Common myeloid progenitor, CD34-positive (primary cell): ENCODE data around the gene MAPK6.

Source experiments
- CTCF ChIA-PET: fragments of 350-600 bp; sonication (Branson Sonifier 250); formaldehyde crosslinking; loops from one replicate; lab custom pipeline; 2021; ENCODE audit warnings: antibody characterized with exemption; lab: Charles Lee
- POLR2A ChIA-PET: fragments of 350-600 bp; sonication (Branson Sonifier 250); formaldehyde crosslinking; loops from one replicate; lab custom pipeline; 2021; ENCODE audit warnings: antibody characterized with exemption; lab: Charles Lee
- DNase-seq, 3 donors: peaks; one replicate each; pipeline versions ENCODE4 v3.0.0 to v3.0.0-alpha.2; 2013
- H3K27ac ChIP-seq, 2 experiments: 1 replicate in 1 of 2; 2 replicates in 1 of 2; pipeline ENCODE4 v1.7.0; 2013; ENCODE audit warnings: inconsistent platforms in 2 of 2, low read length in 2 of 2, mild to moderate bottlenecking in 2 of 2, low read depth in 1 of 2, moderate library complexity in 1 of 2; ENCODE audit not compliant: severe bottlenecking in 2 of 2, insufficient read depth in 1 of 2, poor library complexity in 1 of 2
- H3K27me3 ChIP-seq, 5 experiments: replicated peaks in 2 of 5; 1 replicate in 3 of 5; 2 replicates in 2 of 5; pipeline versions ENCODE4 v1.6.1 to v1.7.0; 2013; ENCODE audit warnings: low read length in 4 of 5, mild to moderate bottlenecking in 2 of 5, moderate library complexity in 2 of 5, inconsistent platforms in 1 of 5; ENCODE audit not compliant: insufficient read depth in 5 of 5, control insufficient read depth in 4 of 5
- H3K36me3 ChIP-seq, 4 experiments: 1 replicate in 2 of 4; 2 replicates in 2 of 4; pipeline versions ENCODE4 v1.6.1 to v1.7.0; 2013; ENCODE audit warnings: low read length in 3 of 4, control low read depth in 1 of 4, mild to moderate bottlenecking in 1 of 4; ENCODE audit not compliant: control insufficient read depth in 4 of 4, insufficient read depth in 4 of 4
- H3K4me1 ChIP-seq, 4 experiments: 1 replicate in 3 of 4; 2 replicates in 1 of 4; pipeline versions ENCODE4 v1.6.1 to v1.7.1; 2013; ENCODE audit warnings: low read length in 3 of 4, mild to moderate bottlenecking in 3 of 4, control low read depth in 1 of 4, inconsistent platforms in 1 of 4, moderate library complexity in 1 of 4; ENCODE audit not compliant: control insufficient read depth in 4 of 4, insufficient read depth in 4 of 4; ENCODE audit errors: control extremely low read depth in 1 of 4
- H3K4me3 ChIP-seq, 7 experiments: 1 replicate in 4 of 7; 2 replicates in 3 of 7; pipeline versions ENCODE4 v1.5.1 to v1.7.0; 2013; ENCODE audit warnings: mild to moderate bottlenecking in 7 of 7, low read length in 6 of 7, moderate library complexity in 6 of 7, inconsistent platforms in 2 of 7, low read depth in 2 of 7, control low read depth in 1 of 7; ENCODE audit not compliant: insufficient read depth in 4 of 7, control insufficient read depth in 1 of 7; ENCODE audit errors: extremely low read depth in 1 of 7
- H3K9me3 ChIP-seq, 5 experiments: 1 replicate in 4 of 5; 2 replicates in 1 of 5; pipeline versions ENCODE4 v1.6.1 to v1.7.1; 2013; ENCODE audit warnings: low read length in 4 of 5, mild to moderate bottlenecking in 2 of 5, inconsistent platforms in 1 of 5, low read depth in 1 of 5, moderate library complexity in 1 of 5; ENCODE audit not compliant: control insufficient read depth in 4 of 5, insufficient read depth in 2 of 5; ENCODE audit errors: control extremely low read depth in 1 of 5
- WGBS: methylation state at CpG from one replicate; pipeline ENCODE4 v1.1.5; 2013; ENCODE audit not compliant: insufficient coverage; 5-methylcytosine and 5-hydroxymethylcytosine counted together

The MAPK6 gene

GRCh38 chr15:52102463-52102862 lies 83.4 kb downstream of the MAPK6 start:
- 96% methylated on average over 2 of the region's 2 CpGs for WGBS
- Histone ChIP-seq H3K4me1 (peaks cover 0 to 39% (median 9%) of the 10 kb centered on the region in 4 experiments), H3K36me3 (no peaks in the 10 kb centered on the region), H3K27me3 (no peaks in the 10 kb centered on the region), H3K9me3 (no peaks in the 10 kb centered on the region), H3K27ac (no peak overlapping the region), H3K4me3 (no peak overlapping the region)
- DNase-seq, result no peak
- ChIA-PET POLR2A (no interaction called here), CTCF (no interaction called here)

DNA sequence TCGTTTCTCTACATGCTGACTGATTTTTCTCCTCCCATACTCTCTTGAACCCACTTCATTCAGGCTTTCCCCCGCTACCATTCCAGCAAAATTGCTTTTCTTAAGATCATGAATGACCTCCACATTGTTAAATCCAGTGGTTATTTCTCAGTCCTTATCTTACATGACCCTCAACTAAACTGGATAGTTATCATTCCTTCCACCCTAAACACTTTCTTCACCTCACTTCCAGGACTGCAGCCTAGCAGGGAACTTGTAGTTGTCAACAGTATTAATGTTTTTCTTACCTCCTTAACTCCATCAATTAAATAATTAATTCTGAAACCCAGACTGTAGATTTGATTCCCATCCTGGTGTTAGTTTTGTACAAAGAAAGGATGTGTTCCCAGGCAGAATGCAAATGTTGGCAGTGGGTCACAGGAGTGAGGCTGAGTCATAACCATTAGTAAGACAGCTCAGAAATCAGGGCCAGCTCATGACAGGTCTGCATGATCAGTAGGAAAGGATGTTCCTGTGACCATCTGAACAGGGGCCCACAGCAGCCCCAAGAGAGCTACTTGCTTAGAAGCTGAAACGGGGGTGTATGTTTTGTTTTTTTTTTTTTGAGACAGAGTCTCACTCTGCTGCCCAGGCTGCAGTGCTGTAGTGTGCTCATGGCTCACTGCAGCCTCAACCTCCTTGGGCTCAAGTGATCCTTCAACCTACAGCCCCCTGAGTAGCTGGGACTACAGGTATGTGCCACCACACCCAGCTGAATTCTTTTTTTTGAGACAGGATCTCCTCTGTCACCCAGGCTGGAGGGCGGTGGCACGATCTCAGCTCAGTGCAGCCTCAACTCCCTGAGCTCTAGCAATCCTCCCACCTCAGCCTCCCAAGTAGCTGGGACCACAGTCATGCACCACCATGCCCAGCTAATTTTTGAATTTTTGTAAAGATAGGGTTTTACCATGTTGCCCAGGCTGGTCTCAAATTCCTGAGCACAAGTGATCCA lies 84.5 kb downstream of the MAPK6 start:
- DNase-seq, result peak in 2 of 3 donors; percentile 52 to 59
- no peak overlapping the region for H3K27ac ChIP-seq
- no peaks in the 10 kb centered on the region for H3K27me3 ChIP-seq
- no peaks in the 10 kb centered on the region for H3K36me3 ChIP-seq
- CTCF ChIA-PET, result interaction anchor here (1.1 kb wide), 2 partner anchors 13 to 16 kb away, joined by 3 to 4 read pairs; no protein-coding TSS in a partner anchor
- POLR2A ChIA-PET, result interaction anchor here (0.6 kb wide), 1 partner anchor 67 kb away, joined by 3 read pairs; no protein-coding TSS in a partner anchor
- no peaks in the 10 kb centered on the region for H3K9me3 ChIP-seq
- H3K4me3 ChIP-seq, result no peak overlapping the region
- WGBS, result 84% methylated on average over 3 of the region's 5 CpGs
- H3K4me1 ChIP-seq, result peaks cover 0 to 29% (median 5%) of the 10 kb centered on the region in 4 experiments

DNA sequence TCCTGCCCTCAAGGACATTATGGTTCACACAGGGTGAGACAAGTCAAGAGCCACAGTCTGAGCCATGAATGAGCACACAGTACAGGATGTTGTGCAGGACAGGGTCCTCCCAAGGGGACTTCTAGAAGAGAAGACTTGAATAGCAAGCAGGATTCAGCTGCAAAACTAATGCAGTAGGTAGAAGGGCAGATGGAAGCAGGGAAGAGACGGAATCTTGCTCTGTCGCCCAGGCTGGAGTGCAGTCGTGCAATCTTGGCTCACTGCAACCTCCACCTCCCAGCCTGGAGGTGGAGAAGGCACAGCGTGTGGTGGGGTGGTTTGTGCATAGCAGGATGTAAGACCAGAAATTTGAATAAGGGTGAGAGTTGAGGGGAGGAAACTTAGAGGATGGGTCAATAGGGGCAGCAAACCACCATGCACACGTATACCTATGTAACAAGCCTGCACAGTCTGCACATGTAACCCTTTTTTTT lies 85.5 kb downstream of the MAPK6 start:
- CTCF ChIA-PET, result interaction anchor here (1.1 kb wide), 1 partner anchor 15 kb away, joined by 3 read pairs; no protein-coding TSS in a partner anchor
- no peak for DNase-seq

DNA sequence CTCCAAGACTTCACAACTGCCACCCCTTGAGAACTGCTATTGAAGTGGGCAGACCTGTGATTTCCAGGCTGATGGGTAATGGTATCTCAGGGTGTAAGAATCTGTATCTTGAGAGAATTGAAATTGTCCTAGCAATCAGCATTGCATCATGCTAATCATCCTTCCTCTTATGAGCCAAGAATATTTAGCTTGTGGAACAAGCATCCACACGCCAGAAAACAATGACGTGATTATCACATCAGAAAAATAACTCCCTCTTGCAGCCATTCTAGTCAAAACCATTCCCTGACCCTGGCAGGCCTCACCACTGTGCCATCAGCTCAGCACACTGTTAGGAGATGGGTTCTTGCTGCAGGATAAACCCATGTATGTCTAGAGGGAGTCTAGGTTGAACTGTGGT lies 86.8 kb downstream of the MAPK6 start:
- no peak overlapping the region for H3K27ac ChIP-seq
- no peaks in the 10 kb centered on the region for H3K27me3 ChIP-seq
- WGBS, result 100% methylated on average over 1 of the region's 2 CpGs
- CTCF ChIA-PET, result no interaction called here
- H3K4me1 ChIP-seq, result peaks cover 0 to 25% (median 4%) of the 10 kb centered on the region in 4 experiments
- no peak for DNase-seq
- no peaks in the 10 kb centered on the region for H3K36me3 ChIP-seq
- H3K4me3 ChIP-seq, result no peak overlapping the region
- POLR2A ChIA-PET, result no interaction called here
- no peaks in the 10 kb centered on the region for H3K9me3 ChIP-seq

More for the DNA sequence above, 85.5 kb downstream of the MAPK6 start:
- POLR2A ChIA-PET, result no interaction called here
- Histone ChIP-seq H3K9me3 (no peaks in the 10 kb centered on the region), H3K27me3 (no peaks in the 10 kb centered on the region), H3K36me3 (no peaks in the 10 kb centered on the region), H3K4me1 (peaks cover 0 to 25% (median 5%) of the 10 kb centered on the region in 4 experiments), H3K27ac (no peak overlapping the region), H3K4me3 (no peak overlapping the region)
- 90% methylated on average over 3 of the region's 5 CpGs for WGBS

DNA sequence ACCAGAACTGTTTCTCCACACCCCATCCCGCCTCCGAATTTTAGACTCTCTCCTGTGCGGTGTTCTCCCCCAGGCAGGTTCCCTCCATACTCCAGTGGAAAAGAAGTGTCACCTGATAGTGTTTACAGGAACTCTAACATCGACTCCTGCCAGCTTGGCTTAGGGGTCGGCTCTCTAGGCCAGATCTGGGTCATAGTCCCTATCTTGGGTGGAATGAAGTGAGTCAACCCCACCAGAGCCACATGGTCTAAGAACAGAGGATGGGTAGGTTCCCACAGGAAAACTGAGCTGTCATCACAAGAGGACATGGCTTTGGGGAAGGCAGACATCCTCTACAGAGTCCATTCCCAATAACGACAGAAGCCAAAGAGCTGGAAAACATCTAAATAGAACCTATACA lies 87.6 kb downstream of the MAPK6 start:
- no peaks in the 10 kb centered on the region for H3K9me3 ChIP-seq
- DNase-seq, result no peak
- CTCF ChIA-PET, result interaction anchor here (1.1 to 1.5 kb wide), 3 partner anchors 9 to 11 kb away, joined by 3 to 8 read pairs (median 4); no protein-coding TSS in a partner anchor
- H3K27ac ChIP-seq, result no peak overlapping the region
- peaks cover 0 to 5% (median 0%) of the 10 kb centered on the region in 5 experiments for H3K27me3 ChIP-seq
- H3K36me3 ChIP-seq, result no peaks in the 10 kb centered on the region
- POLR2A ChIA-PET, result no interaction called here
- 83% methylated on average over 5 of the region's 6 CpGs for WGBS
- no peak overlapping the region for H3K4me3 ChIP-seq
- peaks cover 0 to 25% (median 3%) of the 10 kb centered on the region in 4 experiments for H3K4me1 ChIP-seq

- ChIA-PET CTCF (interaction anchor here (1.1 to 1.5 kb wide), 3 partner anchors 8 to 11 kb away, joined by 3 to 8 read pairs (median 4); no protein-coding TSS in a partner anchor), POLR2A (no interaction called here)
- no peak overlapping the region for H3K27ac ChIP-seq
- no peak for DNase-seq
- no peaks in the 10 kb centered on the region for H3K9me3 ChIP-seq
- H3K36me3 ChIP-seq, result no peaks in the 10 kb centered on the region
- H3K4me3 ChIP-seq, result no peak overlapping the region
- H3K4me1 ChIP-seq, result peaks cover 0 to 19% (median 8%) of the 10 kb centered on the region in 4 experiments
- H3K27me3 ChIP-seq, result peaks cover 0 to 8% (median 0%) of the 10 kb centered on the region in 5 experiments
- 96% methylated on average over 3 of the region's 6 CpGs for WGBS
Measured at GRCh38 chr15:52107238-52107637, 88.2 kb downstream of the MAPK6 start.
